Neural progenitor cell (in vitro differentiated cells): ENCODE results near the gene RSAD2. TPM values are rescaled to one million over a fixed set of nuclear protein-coding genes. Genes with fewer than 3 reads are reported as not detected.

Experiments
- DNase-seq: peaks from one replicate; pipeline ENCODE4 v3.0.0-alpha.2; 2016; ENCODE audit warnings: low spot score
- H2AFZ ChIP-seq: fragments of 200-600 bp; sonication (generic); replicated peaks from 2 replicates; pipeline ENCODE4 v1.6.1; 2016; ENCODE audit warnings: antibody characterized with exemption
- H3F3A ChIP-seq: fragments of 200-600 bp; sonication (generic); 2 replicates; pipeline ENCODE4 v1.6.1; 2016; ENCODE audit warnings: antibody characterized with exemption, low read depth
- H3K27ac ChIP-seq: fragments of 200-600 bp; sonication (generic); 2 replicates; pipeline ENCODE4 v1.5.1; 2016; ENCODE audit warnings: mild to moderate bottlenecking
- H3K27me3 ChIP-seq: fragments of 200-600 bp; sonication (generic); 2 replicates; pipeline ENCODE4 v1.6.1; 2016; ENCODE audit warnings: mild to moderate bottlenecking, moderate library complexity
- H3K36me3 ChIP-seq: fragments of 200-600 bp; sonication (generic); 2 replicates; pipeline ENCODE4 v1.5.1; 2016
- H3K4me1 ChIP-seq: fragments of 200-600 bp; sonication (generic); 2 replicates; pipeline ENCODE4 v1.6.1; 2016; ENCODE audit warnings: mixed run types
- H3K4me2 ChIP-seq: fragments of 200-600 bp; sonication (generic); 2 replicates; pipeline ENCODE4 v1.6.1; 2016
- H3K4me3 ChIP-seq: fragments of 200-600 bp; sonication (generic); 2 replicates; pipeline ENCODE4 v1.5.1; 2016
- H3K79me2 ChIP-seq: fragments of 200-600 bp; sonication (generic); 2 replicates; pipeline ENCODE4 v1.6.1; 2016; ENCODE audit warnings: low read depth
- H3K9ac ChIP-seq: fragments of 200-600 bp; sonication (generic); 2 replicates; pipeline ENCODE4 v1.6.1; 2016
- H3K9me3 ChIP-seq: fragments of 200-600 bp; sonication (generic); 2 replicates; pipeline ENCODE4 v1.5.1; 2016; ENCODE audit warnings: low read depth
- H4K20me1 ChIP-seq: fragments of 200-600 bp; sonication (generic); 2 replicates; pipeline ENCODE4 v1.6.1; 2016; ENCODE audit warnings: low read depth
- H3K27ac Mint-ChIP-seq: 3 replicates; pipeline ENCODE4 v1.8.0; 2021; ENCODE audit warnings: mixed read lengths
- H3K27me3 Mint-ChIP-seq: 2 replicates; pipeline ENCODE4 v1.8.0; 2022; ENCODE audit warnings: low read depth, mild to moderate bottlenecking, inconsistent platforms, moderate library complexity, mixed read lengths; ENCODE audit not compliant: insufficient read depth
- H3K36me3 Mint-ChIP-seq: 3 replicates; pipeline ENCODE4 v1.8.0; 2021; ENCODE audit warnings: mixed read lengths
- H3K4me1 Mint-ChIP-seq: 3 replicates; pipeline ENCODE4 v1.8.0; 2021; ENCODE audit warnings: mixed read lengths
- H3K4me3 Mint-ChIP-seq: 3 replicates; pipeline ENCODE4 v1.8.0; 2021; ENCODE audit warnings: mild to moderate bottlenecking, moderate library complexity, mixed read lengths
- H3K9me3 Mint-ChIP-seq: 3 replicates; pipeline ENCODE4 v1.8.0; 2020; ENCODE audit warnings: mixed read lengths
- EZH2 ChIP-seq: fragments of 200-600 bp; sonication (generic); IDR thresholded peaks from 2 replicates; pipeline ENCODE4 v1.6.1; 2017; ENCODE audit warnings: antibody characterized with exemption, mild to moderate bottlenecking, moderate library complexity
- EZH2phosphoT487 ChIP-seq: fragments of 200-600 bp; sonication (generic); IDR thresholded peaks from 2 replicates; pipeline ENCODE4 v1.6.1; 2017; ENCODE audit warnings: antibody characterized with exemption
- total RNA-seq: library from RNA; depleted of rRNA; stranded (reverse); fragments of >200 nt; gene quantifications from 2 replicates; pipeline ENCODE4 v1.2.3, GENCODE V29; 2015; ENCODE audit warnings: low replicate concordance
- TF ChIP-seq, protein P1 (sequence below): fragments of 200-600 bp; sonication (generic); IDR thresholded peaks from 2 replicates; pipeline ENCODE4 v1.5.1; 2017; ENCODE audit warnings: antibody characterized with exemption, mild to moderate bottlenecking

RSAD2 gene
- total RNA-seq, 1 donor from 2014 or later: not detected

DNA sequence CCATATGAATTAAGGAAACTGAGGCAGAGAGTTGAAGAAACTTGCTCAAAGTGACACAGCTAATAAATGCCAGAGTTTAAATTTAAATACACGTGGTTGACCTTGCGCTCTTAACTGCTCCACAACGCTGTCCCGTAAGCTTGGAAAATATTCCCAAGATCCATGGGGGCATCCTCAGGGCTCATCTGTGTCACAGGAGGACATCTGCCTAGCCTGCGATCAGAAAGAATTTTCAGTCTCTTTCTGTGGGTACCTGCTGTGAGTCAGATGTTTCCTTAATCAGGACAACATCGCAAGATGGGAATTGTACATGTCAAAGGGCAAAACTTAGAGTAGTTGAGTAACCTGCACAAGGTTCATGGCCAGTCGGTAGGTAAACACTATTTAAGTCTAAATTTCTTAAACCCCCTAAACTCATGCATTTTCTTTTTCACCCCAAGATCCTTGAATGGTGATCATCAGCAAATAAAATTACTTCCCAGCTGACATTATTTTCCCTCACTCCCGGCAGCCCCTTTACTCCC lies 13.3 kb upstream of the RSAD2 start:
- Histone ChIP-seq H3F3A (no peaks in the 10 kb centered on the region), H3K9ac (no peak overlapping the region), H3K79me2 (no peaks in the 10 kb centered on the region), H4K20me1 (no peaks in the 10 kb centered on the region), H3K36me3 (no peaks in the 10 kb centered on the region), H3K4me3 (peak overlapping the region; percentile 65), H3K4me1 (peaks cover 3% of the 10 kb centered on the region), H3K27ac (no peak overlapping the region), H3K27me3 (peaks cover 61% of the 10 kb centered on the region), H3K4me2 (no peak overlapping the region), H2AFZ (no peak overlapping the region), H3K9me3 (no peaks in the 10 kb centered on the region)
- no peak for DNase-seq
- Mint-ChIP-seq H3K36me3 (peaks cover 9% of the 10 kb centered on the region), H3K27ac (no peak overlapping the region), H3K4me3 (peak overlapping the region; percentile 81), H3K9me3 (peaks cover 15% of the 10 kb centered on the region), H3K27me3 (peaks cover 9% of the 10 kb centered on the region), H3K4me1 (peaks cover 11% of the 10 kb centered on the region)
- no peak for TF ChIP-seq EZH2phosphoT487
- TF ChIP-seq EZH2: no peak
- TF ChIP-seq, protein P1, sequence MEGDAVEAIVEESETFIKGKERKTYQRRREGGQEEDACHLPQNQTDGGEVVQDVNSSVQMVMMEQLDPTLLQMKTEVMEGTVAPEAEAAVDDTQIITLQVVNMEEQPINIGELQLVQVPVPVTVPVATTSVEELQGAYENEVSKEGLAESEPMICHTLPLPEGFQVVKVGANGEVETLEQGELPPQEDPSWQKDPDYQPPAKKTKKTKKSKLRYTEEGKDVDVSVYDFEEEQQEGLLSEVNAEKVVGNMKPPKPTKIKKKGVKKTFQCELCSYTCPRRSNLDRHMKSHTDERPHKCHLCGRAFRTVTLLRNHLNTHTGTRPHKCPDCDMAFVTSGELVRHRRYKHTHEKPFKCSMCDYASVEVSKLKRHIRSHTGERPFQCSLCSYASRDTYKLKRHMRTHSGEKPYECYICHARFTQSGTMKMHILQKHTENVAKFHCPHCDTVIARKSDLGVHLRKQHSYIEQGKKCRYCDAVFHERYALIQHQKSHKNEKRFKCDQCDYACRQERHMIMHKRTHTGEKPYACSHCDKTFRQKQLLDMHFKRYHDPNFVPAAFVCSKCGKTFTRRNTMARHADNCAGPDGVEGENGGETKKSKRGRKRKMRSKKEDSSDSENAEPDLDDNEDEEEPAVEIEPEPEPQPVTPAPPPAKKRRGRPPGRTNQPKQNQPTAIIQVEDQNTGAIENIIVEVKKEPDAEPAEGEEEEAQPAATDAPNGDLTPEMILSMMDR: no peak

DNA sequence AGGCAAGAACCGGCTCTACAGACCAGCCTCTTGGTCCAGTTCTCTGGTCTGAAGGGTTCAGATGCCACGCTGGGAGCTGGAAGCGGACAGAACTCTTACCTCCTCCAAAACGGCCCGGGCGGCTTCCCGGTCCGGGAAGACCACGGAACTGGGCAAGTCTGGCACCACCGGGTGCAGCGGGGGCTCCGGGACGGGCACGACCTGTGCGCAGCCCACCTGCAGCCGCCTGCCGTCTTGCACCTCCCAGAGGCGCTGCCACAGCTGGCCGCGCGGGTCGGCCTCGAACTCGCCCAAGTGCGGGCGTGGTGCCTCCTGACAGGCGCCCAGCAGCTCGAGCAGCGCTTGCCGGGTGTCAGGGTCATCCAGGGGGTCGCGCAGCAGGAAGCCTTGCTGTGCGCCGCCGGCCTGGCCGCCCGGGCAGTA lies 12.6 kb upstream of the RSAD2 start:
- DNase-seq: peak; percentile 41
- peaks cover 7% of the 10 kb centered on the region for H3K27me3 Mint-ChIP-seq

DNA sequence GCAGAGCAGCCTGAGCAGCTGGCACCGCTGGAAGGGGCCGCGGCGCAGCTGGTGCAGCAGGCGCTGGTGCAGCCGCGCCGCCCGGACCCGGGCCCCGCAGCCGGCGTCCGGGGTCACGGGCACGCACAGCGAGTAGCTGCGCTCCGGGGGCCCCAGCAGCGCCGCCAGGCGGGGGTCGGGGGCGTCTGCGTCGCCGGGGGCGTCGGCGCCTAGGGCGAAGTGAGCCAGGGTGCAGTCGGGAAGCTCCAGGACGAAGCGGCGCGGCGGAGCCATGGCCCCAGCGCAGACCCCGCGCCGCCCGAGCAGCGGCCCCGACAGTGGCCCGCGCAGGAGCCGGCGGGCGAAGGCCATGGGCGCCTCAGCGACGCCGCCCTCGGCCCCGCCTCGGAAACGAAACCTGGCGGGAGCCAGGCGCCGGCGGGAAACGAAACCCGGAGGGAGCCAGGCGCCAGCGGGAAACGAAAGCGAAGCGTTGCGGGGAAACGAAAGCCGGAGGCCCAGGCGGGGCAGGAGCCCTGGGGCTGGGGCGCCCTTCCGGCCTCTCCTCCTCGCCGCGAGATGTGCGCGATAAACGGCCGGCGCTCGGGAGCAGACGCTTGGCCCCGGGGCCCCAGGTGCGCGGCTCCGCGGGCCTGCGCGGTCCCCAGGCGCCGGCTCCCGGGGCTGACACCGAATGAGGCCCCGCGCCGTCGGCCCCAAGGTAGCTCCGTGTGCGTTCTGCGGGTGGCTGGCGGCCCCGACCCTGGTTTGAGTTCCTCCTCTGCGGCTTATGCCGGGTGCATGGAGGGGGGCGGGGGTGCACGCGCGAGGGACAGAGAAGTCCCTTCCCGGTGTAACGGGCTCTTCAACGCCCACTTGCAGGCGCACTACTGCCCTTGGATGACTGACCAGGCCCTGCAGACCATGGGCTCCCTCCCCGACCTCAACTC lies 12.0 kb upstream of the RSAD2 start, which contains the start of gene CMPK2:
TSS of gene CMPK2 (minus strand) at position 562 of the 929 bp plus-strand sequence. CDS start at position 351, 211 bp downstream.
- Histone ChIP-seq H2AFZ (peak within 1 kb of the TSS; percentile 78), H3K27me3 (peaks cover 61% of the 10 kb centered on the region), H3K4me1 (peaks cover 3% of the 10 kb centered on the region), H4K20me1 (no peaks in the 10 kb centered on the region), H3K9ac (no peak within 1 kb of the TSS), H3K9me3 (no peaks in the 10 kb centered on the region), H3K4me2 (peak within 1 kb of the TSS; percentile 93), H3F3A (no peaks in the 10 kb centered on the region), H3K4me3 (peak within 1 kb of the TSS; percentile 65), H3K27ac (no peak within 1 kb of the TSS), H3K79me2 (no peaks in the 10 kb centered on the region), H3K36me3 (no peaks in the 10 kb centered on the region)
- H3K4me1 Mint-ChIP-seq: peaks cover 11% of the 10 kb centered on the region
- H3K4me3 Mint-ChIP-seq: peak within 1 kb of the TSS; percentile 91
- H3K9me3 Mint-ChIP-seq: peaks cover 6% of the 10 kb centered on the region
- peaks cover 1% of the 10 kb centered on the region for H3K36me3 Mint-ChIP-seq
- TF ChIP-seq, protein P1: no peak
- peak; percentile 38 for TF ChIP-seq EZH2phosphoT487
- peak; percentile 76 for TF ChIP-seq EZH2
- peaks cover 7% of the 10 kb centered on the region for H3K27me3 Mint-ChIP-seq
- peak within 1 kb of the TSS; percentile 36 for H3K27ac Mint-ChIP-seq
- DNase-seq: peak; percentile 67

More for the DNA sequence above, 12.6 kb upstream of the RSAD2 start:
- Histone ChIP-seq H2AFZ (no peak overlapping the region), H3F3A (no peaks in the 10 kb centered on the region), H3K4me2 (peak overlapping the region; percentile 93), H3K36me3 (no peaks in the 10 kb centered on the region), H3K27me3 (peaks cover 61% of the 10 kb centered on the region), H3K4me1 (peaks cover 3% of the 10 kb centered on the region), H3K79me2 (no peaks in the 10 kb centered on the region), H3K4me3 (peak overlapping the region; percentile 65), H3K9ac (no peak overlapping the region), H4K20me1 (no peaks in the 10 kb centered on the region), H3K9me3 (no peaks in the 10 kb centered on the region), H3K27ac (no peak overlapping the region)
- TF ChIP-seq EZH2phosphoT487 (peak; percentile 60), EZH2 (peak; percentile 87)
- TF ChIP-seq, protein P1: no peak
- H3K27ac Mint-ChIP-seq: no peak overlapping the region
- H3K4me1 Mint-ChIP-seq: peaks cover 11% of the 10 kb centered on the region
- H3K9me3 Mint-ChIP-seq: peaks cover 13% of the 10 kb centered on the region
- H3K36me3 Mint-ChIP-seq: peaks cover 7% of the 10 kb centered on the region
- peak overlapping the region; percentile 81 for H3K4me3 Mint-ChIP-seq
